PFSK-1 (cell line): ENCODE results near the gene PRMT7.

Experiments
- POLR2AphosphoS5 ChIP-seq: IDR thresholded peaks from 2 replicates; pipeline ENCODE4 v1.6.1; 2012; ENCODE audit warnings: low read depth, mild to moderate bottlenecking, control low read depth, low read length, moderate library complexity
- REST ChIP-seq, 2 experiments: IDR thresholded peaks; 2 replicates each; pipeline versions ENCODE4 v1.6.1 to v1.8.0; 2011 to 2012; ENCODE audit warnings: low read depth in 2 of 2, low read length in 2 of 2, control low read depth in 1 of 2, inconsistent platforms in 1 of 2, mild to moderate bottlenecking in 1 of 2, moderate library complexity in 1 of 2; ENCODE audit not compliant: insufficient read depth in 1 of 2
- SIN3A ChIP-seq: IDR thresholded peaks from 2 replicates; pipeline ENCODE4 v1.6.1; 2012; ENCODE audit warnings: mild to moderate bottlenecking, low read length, moderate library complexity, borderline replicate concordance; ENCODE audit not compliant: insufficient read depth
- TAF1 ChIP-seq: IDR thresholded peaks from 2 replicates; pipeline ENCODE4 v1.6.1; 2012; ENCODE audit warnings: low read length, control low read depth, borderline replicate concordance; ENCODE audit not compliant: insufficient read depth

- TF ChIP-seq POLR2AphosphoS5 = no peak
- no peak for TF ChIP-seq REST (IDR thresholded peaks at IDR 0.05; ENCODE audit: insufficient read depth in 1 of 2, low read depth in 2 of 2, low read length in 2 of 2)
- no peak for TF ChIP-seq TAF1
- no peak for TF ChIP-seq SIN3A
Measured at GRCh38 chr16:68351991-68352431, 41.2 kb downstream of the PRMT7 start.
